Measurements from ENCODE around the gene PSMB3. TPM values are rescaled to one million over a fixed set of nuclear protein-coding genes. Genes with fewer than 3 reads are reported as not detected.

The PSMB3 gene
- total RNA-seq, 1 experiment from 2014 or later = 233 TPM

DNA sequence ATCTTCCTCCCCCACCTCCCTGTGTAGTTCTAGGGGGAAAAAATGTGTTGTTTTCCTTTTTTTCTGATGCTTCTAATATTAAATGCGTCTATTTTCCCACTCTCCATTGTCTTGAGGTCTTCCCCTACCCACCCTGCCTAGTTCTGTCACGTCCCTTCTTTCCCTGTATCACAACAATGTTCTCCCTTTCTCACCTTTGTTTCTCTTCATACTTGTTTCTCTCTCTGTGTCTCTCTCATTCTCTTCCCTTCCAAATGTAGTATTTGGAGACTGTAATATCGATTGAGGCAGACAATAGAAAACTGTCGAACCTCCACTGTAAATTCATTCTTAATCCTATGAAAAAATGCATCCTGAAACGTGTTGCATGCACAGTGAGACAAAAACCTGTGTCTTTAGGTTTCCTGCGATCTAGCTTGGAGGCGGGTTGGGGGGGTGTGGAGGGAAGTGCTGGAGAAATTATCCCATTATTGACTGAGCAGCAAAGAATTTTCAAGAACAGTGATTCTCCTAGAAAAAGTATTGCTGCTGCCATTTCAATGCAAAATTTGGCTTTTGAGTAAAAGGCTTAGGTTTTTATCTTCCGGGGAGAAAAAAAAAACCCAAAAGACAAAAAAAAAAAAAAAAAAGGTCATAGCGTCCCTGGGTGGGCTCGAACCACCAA is 1.3 kb upstream of the PSMB3 start:
- ATAC-seq = no peak
- H3K4me1 ChIP-seq (ENCODE audit: control insufficient read depth, insufficient read depth, low read length) = peaks cover 2% of the 10 kb centered on the region; the same call in 1 of the 2 replicates
- intact Hi-C loops (cut with micrococcal nuclease; ENCODE audit: unreplicated experiment) = no loop called here
- no peaks in the 10 kb centered on the region for H3K9me3 ChIP-seq (ENCODE audit: control insufficient read depth, insufficient read depth, low read depth, low read length)
- in situ Hi-C loops (cut with HindIII; ENCODE audit: low pct_unique_long_range_greater_than_20kb, low sequenced_read_pairs) = no loop called here
- no TSS peak for BruUV-seq (replicated peaks)
- H3K27me3 ChIP-seq (ENCODE audit: control insufficient read depth, insufficient read depth, low read length) = no peaks in the 10 kb centered on the region
- H3K27ac ChIP-seq (ENCODE audit: low read length) = peak overlapping the region; percentile 96
- H3K36me3 ChIP-seq (ENCODE audit: control insufficient read depth, insufficient read depth, low read length) = peaks cover 7% of the 10 kb centered on the region
- peak overlapping the region; percentile 76 to 90 for H3K4me3 ChIP-seq (ENCODE audit: low read depth in 2 of 2, low read length in 2 of 2)
- TF ChIP-seq POLR2AphosphoS5 (IDR thresholded peaks at IDR 0.05; ENCODE audit: low read depth, low read length) (no peak), SIN3A (IDR thresholded peaks at IDR 0.05; ENCODE audit: borderline replicate concordance, insufficient read depth, low read depth, low read length) (no peak), TCF7L2 (IDR thresholded peaks at IDR 0.05; ENCODE audit: low read depth, low read length) (no peak)
- TF ChIP-seq, protein P1, sequence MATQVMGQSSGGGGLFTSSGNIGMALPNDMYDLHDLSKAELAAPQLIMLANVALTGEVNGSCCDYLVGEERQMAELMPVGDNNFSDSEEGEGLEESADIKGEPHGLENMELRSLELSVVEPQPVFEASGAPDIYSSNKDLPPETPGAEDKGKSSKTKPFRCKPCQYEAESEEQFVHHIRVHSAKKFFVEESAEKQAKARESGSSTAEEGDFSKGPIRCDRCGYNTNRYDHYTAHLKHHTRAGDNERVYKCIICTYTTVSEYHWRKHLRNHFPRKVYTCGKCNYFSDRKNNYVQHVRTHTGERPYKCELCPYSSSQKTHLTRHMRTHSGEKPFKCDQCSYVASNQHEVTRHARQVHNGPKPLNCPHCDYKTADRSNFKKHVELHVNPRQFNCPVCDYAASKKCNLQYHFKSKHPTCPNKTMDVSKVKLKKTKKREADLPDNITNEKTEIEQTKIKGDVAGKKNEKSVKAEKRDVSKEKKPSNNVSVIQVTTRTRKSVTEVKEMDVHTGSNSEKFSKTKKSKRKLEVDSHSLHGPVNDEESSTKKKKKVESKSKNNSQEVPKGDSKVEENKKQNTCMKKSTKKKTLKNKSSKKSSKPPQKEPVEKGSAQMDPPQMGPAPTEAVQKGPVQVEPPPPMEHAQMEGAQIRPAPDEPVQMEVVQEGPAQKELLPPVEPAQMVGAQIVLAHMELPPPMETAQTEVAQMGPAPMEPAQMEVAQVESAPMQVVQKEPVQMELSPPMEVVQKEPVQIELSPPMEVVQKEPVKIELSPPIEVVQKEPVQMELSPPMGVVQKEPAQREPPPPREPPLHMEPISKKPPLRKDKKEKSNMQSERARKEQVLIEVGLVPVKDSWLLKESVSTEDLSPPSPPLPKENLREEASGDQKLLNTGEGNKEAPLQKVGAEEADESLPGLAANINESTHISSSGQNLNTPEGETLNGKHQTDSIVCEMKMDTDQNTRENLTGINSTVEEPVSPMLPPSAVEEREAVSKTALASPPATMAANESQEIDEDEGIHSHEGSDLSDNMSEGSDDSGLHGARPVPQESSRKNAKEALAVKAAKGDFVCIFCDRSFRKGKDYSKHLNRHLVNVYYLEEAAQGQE (IDR thresholded peaks at IDR 0.05; ENCODE audit: insufficient read depth in 1 of 2, low read depth in 2 of 2, low read length in 1 of 2) = no peak
- TF ChIP-seq, protein P2, sequence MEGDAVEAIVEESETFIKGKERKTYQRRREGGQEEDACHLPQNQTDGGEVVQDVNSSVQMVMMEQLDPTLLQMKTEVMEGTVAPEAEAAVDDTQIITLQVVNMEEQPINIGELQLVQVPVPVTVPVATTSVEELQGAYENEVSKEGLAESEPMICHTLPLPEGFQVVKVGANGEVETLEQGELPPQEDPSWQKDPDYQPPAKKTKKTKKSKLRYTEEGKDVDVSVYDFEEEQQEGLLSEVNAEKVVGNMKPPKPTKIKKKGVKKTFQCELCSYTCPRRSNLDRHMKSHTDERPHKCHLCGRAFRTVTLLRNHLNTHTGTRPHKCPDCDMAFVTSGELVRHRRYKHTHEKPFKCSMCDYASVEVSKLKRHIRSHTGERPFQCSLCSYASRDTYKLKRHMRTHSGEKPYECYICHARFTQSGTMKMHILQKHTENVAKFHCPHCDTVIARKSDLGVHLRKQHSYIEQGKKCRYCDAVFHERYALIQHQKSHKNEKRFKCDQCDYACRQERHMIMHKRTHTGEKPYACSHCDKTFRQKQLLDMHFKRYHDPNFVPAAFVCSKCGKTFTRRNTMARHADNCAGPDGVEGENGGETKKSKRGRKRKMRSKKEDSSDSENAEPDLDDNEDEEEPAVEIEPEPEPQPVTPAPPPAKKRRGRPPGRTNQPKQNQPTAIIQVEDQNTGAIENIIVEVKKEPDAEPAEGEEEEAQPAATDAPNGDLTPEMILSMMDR (IDR thresholded peaks at IDR 0.05) = no peak
- CTCF ChIA-PET = interaction anchor here (0.7 kb wide), 1 partner anchor 15 kb away, joined by 17 read pairs; no protein-coding TSS in a partner anchor
- no peak for DNase-seq (ENCODE audit: low read depth, low spot score)
- POLR2A ChIA-PET = no interaction called here

DNA sequence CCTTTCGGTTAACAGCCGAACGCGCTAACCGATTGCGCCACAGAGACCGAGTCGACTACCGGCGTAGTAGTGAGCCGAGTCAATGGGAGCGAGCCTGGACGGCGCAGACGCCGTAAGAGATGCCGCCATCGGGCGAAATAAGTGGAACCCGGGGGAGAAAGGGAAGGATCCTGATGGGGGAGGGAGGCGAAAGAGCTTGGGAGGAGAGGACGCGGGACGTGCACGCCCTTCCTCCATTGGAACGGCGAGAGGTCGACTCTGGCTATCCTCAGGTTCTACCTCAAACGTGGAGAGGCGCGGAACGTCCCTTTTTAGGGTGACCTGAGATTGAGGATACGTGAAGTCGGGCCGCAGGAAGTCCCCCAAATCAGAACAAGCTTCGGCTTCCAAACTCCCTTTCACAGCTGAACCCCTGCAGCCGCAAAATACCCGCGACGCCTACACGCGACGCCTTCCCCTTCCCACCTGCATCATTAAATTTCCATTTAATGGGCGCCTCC is 683 bp upstream of the PSMB3 start:
- no peak for TF ChIP-seq TCF7L2 (IDR thresholded peaks at IDR 0.05; ENCODE audit: low read depth, low read length)
- no peak; the same call in 1 of the 2 replicates for TF ChIP-seq SIN3A (IDR thresholded peaks at IDR 0.05; ENCODE audit: borderline replicate concordance, insufficient read depth, low read depth, low read length)
- TF ChIP-seq, protein P2 (IDR thresholded peaks at IDR 0.05) = no peak
- TF ChIP-seq POLR2AphosphoS5 (IDR thresholded peaks at IDR 0.05; ENCODE audit: low read depth, low read length) = no peak
- TF ChIP-seq, protein P1 (IDR thresholded peaks at IDR 0.05; ENCODE audit: insufficient read depth in 1 of 2, low read depth in 2 of 2, low read length in 1 of 2) = no peak
- no TSS peak for BruUV-seq (replicated peaks)
- in situ Hi-C loops (cut with HindIII; ENCODE audit: low pct_unique_long_range_greater_than_20kb, low sequenced_read_pairs) = no loop called here

More for the DNA sequence above, 683 bp upstream of the PSMB3 start:
- ChIA-PET POLR2A (interaction anchor here (0.6 kb wide), 2 partner anchors 43 to 93 kb away, joined by 4 to 9 read pairs; no protein-coding TSS in a partner anchor), CTCF (interaction anchor here (0.6 to 0.7 kb wide), 2 partner anchors 12 to 16 kb away, joined by 7 to 17 read pairs; no protein-coding TSS in a partner anchor)
- no peaks in the 10 kb centered on the region for H3K4me1 ChIP-seq (ENCODE audit: control insufficient read depth, insufficient read depth, low read length)
- H3K9me3 ChIP-seq (ENCODE audit: control insufficient read depth, insufficient read depth, low read depth, low read length) = no peaks in the 10 kb centered on the region
- H3K27me3 ChIP-seq (ENCODE audit: control insufficient read depth, insufficient read depth, low read length) = no peaks in the 10 kb centered on the region
- H3K27ac ChIP-seq (ENCODE audit: low read length) = peak overlapping the region; percentile 96
- peaks cover 9% of the 10 kb centered on the region for H3K36me3 ChIP-seq (ENCODE audit: control insufficient read depth, insufficient read depth, low read length)
- intact Hi-C loops (cut with micrococcal nuclease; ENCODE audit: unreplicated experiment) = no loop called here
- peak overlapping the region; percentile 76 to 90 for H3K4me3 ChIP-seq (ENCODE audit: low read depth in 2 of 2, low read length in 2 of 2)
- ATAC-seq (peak; percentile 25), DNase-seq (ENCODE audit: low read depth, low spot score) (no peak)
